Measurements from ENCODE around the gene SNRPD1.

DNA sequence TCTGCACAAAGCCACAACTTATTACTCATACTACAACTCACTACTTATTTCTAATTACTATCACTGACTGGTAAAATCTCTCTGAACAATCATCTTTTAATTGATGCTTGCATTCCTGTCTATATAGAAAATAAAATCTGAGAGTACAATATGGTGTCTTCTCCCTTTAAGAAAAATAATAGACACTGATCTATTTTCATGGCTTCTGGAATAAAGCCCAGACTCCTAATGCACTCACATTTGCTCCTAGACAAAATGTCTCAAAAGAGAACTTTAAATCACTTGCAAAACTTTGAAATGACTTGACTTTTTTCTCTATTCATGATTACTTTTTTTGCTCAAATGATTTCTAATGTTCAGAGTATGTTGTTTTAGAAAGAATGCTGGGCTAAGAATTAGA is 40.3 kb upstream of the SNRPD1 start:
- no peak for TF ChIP-seq SIN3A (conservative IDR thresholded peaks at IDR 0.05 in 1 of 2, IDR thresholded peaks at IDR 0.05 in 1 of 2; ENCODE audit: low read depth in 1 of 2, low read length in 2 of 2)
- TF ChIP-seq JUND (IDR thresholded peaks at IDR 0.05; ENCODE audit: low read length) = no peak
- TF ChIP-seq, protein P1, sequence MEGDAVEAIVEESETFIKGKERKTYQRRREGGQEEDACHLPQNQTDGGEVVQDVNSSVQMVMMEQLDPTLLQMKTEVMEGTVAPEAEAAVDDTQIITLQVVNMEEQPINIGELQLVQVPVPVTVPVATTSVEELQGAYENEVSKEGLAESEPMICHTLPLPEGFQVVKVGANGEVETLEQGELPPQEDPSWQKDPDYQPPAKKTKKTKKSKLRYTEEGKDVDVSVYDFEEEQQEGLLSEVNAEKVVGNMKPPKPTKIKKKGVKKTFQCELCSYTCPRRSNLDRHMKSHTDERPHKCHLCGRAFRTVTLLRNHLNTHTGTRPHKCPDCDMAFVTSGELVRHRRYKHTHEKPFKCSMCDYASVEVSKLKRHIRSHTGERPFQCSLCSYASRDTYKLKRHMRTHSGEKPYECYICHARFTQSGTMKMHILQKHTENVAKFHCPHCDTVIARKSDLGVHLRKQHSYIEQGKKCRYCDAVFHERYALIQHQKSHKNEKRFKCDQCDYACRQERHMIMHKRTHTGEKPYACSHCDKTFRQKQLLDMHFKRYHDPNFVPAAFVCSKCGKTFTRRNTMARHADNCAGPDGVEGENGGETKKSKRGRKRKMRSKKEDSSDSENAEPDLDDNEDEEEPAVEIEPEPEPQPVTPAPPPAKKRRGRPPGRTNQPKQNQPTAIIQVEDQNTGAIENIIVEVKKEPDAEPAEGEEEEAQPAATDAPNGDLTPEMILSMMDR (IDR thresholded peaks at IDR 0.05; ENCODE audit: control extremely low read depth in 1 of 3, insufficient read depth in 1 of 3, low read depth in 1 of 3, low read length in 3 of 3) = no peak
- TF ChIP-seq POLR2AphosphoS5 (IDR thresholded peaks at IDR 0.05; ENCODE audit: low read depth, low read length) = no peak
- TF ChIP-seq, protein P2, sequence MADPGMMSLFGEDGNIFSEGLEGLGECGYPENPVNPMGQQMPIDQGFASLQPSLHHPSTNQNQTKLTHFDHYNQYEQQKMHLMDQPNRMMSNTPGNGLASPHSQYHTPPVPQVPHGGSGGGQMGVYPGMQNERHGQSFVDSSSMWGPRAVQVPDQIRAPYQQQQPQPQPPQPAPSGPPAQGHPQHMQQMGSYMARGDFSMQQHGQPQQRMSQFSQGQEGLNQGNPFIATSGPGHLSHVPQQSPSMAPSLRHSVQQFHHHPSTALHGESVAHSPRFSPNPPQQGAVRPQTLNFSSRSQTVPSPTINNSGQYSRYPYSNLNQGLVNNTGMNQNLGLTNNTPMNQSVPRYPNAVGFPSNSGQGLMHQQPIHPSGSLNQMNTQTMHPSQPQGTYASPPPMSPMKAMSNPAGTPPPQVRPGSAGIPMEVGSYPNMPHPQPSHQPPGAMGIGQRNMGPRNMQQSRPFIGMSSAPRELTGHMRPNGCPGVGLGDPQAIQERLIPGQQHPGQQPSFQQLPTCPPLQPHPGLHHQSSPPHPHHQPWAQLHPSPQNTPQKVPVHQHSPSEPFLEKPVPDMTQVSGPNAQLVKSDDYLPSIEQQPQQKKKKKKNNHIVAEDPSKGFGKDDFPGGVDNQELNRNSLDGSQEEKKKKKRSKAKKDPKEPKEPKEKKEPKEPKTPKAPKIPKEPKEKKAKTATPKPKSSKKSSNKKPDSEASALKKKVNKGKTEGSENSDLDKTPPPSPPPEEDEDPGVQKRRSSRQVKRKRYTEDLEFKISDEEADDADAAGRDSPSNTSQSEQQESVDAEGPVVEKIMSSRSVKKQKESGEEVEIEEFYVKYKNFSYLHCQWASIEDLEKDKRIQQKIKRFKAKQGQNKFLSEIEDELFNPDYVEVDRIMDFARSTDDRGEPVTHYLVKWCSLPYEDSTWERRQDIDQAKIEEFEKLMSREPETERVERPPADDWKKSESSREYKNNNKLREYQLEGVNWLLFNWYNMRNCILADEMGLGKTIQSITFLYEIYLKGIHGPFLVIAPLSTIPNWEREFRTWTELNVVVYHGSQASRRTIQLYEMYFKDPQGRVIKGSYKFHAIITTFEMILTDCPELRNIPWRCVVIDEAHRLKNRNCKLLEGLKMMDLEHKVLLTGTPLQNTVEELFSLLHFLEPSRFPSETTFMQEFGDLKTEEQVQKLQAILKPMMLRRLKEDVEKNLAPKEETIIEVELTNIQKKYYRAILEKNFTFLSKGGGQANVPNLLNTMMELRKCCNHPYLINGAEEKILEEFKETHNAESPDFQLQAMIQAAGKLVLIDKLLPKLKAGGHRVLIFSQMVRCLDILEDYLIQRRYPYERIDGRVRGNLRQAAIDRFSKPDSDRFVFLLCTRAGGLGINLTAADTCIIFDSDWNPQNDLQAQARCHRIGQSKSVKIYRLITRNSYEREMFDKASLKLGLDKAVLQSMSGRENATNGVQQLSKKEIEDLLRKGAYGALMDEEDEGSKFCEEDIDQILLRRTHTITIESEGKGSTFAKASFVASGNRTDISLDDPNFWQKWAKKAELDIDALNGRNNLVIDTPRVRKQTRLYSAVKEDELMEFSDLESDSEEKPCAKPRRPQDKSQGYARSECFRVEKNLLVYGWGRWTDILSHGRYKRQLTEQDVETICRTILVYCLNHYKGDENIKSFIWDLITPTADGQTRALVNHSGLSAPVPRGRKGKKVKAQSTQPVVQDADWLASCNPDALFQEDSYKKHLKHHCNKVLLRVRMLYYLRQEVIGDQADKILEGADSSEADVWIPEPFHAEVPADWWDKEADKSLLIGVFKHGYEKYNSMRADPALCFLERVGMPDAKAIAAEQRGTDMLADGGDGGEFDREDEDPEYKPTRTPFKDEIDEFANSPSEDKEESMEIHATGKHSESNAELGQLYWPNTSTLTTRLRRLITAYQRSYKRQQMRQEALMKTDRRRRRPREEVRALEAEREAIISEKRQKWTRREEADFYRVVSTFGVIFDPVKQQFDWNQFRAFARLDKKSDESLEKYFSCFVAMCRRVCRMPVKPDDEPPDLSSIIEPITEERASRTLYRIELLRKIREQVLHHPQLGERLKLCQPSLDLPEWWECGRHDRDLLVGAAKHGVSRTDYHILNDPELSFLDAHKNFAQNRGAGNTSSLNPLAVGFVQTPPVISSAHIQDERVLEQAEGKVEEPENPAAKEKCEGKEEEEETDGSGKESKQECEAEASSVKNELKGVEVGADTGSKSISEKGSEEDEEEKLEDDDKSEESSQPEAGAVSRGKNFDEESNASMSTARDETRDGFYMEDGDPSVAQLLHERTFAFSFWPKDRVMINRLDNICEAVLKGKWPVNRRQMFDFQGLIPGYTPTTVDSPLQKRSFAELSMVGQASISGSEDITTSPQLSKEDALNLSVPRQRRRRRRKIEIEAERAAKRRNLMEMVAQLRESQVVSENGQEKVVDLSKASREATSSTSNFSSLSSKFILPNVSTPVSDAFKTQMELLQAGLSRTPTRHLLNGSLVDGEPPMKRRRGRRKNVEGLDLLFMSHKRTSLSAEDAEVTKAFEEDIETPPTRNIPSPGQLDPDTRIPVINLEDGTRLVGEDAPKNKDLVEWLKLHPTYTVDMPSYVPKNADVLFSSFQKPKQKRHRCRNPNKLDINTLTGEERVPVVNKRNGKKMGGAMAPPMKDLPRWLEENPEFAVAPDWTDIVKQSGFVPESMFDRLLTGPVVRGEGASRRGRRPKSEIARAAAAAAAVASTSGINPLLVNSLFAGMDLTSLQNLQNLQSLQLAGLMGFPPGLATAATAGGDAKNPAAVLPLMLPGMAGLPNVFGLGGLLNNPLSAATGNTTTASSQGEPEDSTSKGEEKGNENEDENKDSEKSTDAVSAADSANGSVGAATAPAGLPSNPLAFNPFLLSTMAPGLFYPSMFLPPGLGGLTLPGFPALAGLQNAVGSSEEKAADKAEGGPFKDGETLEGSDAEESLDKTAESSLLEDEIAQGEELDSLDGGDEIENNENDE (IDR thresholded peaks at IDR 0.05; ENCODE audit: insufficient replicate concordance, low read length) = no peak
- TF ChIP-seq, protein P3, sequence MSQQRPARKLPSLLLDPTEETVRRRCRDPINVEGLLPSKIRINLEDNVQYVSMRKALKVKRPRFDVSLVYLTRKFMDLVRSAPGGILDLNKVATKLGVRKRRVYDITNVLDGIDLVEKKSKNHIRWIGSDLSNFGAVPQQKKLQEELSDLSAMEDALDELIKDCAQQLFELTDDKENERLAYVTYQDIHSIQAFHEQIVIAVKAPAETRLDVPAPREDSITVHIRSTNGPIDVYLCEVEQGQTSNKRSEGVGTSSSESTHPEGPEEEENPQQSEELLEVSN (IDR thresholded peaks at IDR 0.05) = no peak
- TF ChIP-seq YY1 (IDR thresholded peaks at IDR 0.05; ENCODE audit: low read depth, low read length) = no peak
- TF ChIP-seq POU5F1 (IDR thresholded peaks at IDR 0.05; ENCODE audit: low read depth, low read length) = no peak
- TF ChIP-seq ZNF274 (IDR thresholded peaks at IDR 0.05; ENCODE audit: borderline replicate concordance, extremely low read depth, low read length) = no peak
- TF ChIP-seq EP300 (IDR thresholded peaks at IDR 0.05; ENCODE audit: borderline replicate concordance in 1 of 2, low read depth in 2 of 2, low read length in 2 of 2) = no peak
- no peak for TF ChIP-seq POLR2A (IDR thresholded peaks at IDR 0.05; ENCODE audit: control extremely low read depth in 1 of 2, low read depth in 2 of 2, low read length in 2 of 2)
- TF ChIP-seq CHD2 (IDR thresholded peaks at IDR 0.05; ENCODE audit: low read length) = no peak
- no peak for TF ChIP-seq CREB1 (IDR thresholded peaks at IDR 0.05)
- no peak for TF ChIP-seq EZH2 (IDR thresholded peaks at IDR 0.05; ENCODE audit: low read depth, low read length, severe bottlenecking)

Measured in H1 (cell line).